CD4-positive, alpha-beta memory T cell (primary cell): ENCODE results near the gene SMYD5. TPM values are rescaled to one million over a fixed set of nuclear protein-coding genes. Genes with fewer than 3 reads are reported as not detected.

ENCODE experiments used
- CTCF ChIA-PET: fragments of 350-600 bp; sonication (Branson Sonifier 250); formaldehyde crosslinking; loops from one replicate; lab custom pipeline; 2021; ENCODE audit warnings: inconsistent platforms; ENCODE audit not compliant: partially characterized antibody; lab: Charles Lee
- POLR2A ChIA-PET: fragments of 350-600 bp; sonication (Branson Sonifier 250); formaldehyde crosslinking; loops from one replicate; lab custom pipeline; 2021; ENCODE audit not compliant: partially characterized antibody; lab: Charles Lee
- DNase-seq, 5 donors: peaks; one replicate each; pipeline versions ENCODE4 v3.0.0 to v3.0.0-alpha.2; 2020 to 2022; ENCODE audit warnings: mixed read lengths in 1 of 5
- H3K27ac ChIP-seq: one replicate; pipeline ENCODE4 v1.7.0; 2013; ENCODE audit warnings: low read depth, low read length
- H3K27me3 ChIP-seq: 2 replicates; pipeline ENCODE4 v1.7.0; 2013; ENCODE audit warnings: mild to moderate bottlenecking, low read length, moderate library complexity; ENCODE audit not compliant: insufficient read depth
- H3K36me3 ChIP-seq: 2 replicates; pipeline ENCODE4 v1.7.0; 2013; ENCODE audit warnings: mild to moderate bottlenecking, low read length, moderate library complexity; ENCODE audit not compliant: insufficient read depth
- H3K4me1 ChIP-seq: 2 replicates; pipeline ENCODE4 v1.7.0; 2013; ENCODE audit warnings: mild to moderate bottlenecking, low read length, moderate library complexity; ENCODE audit not compliant: insufficient read depth
- H3K4me3 ChIP-seq, 2 donors: one replicate each; pipeline ENCODE4 v1.7.0; 2013; ENCODE audit warnings: low read length in 2 of 2, mild to moderate bottlenecking in 1 of 2
- H3K9me3 ChIP-seq, 2 donors: one replicate each; pipeline ENCODE4 v1.7.0; 2013; ENCODE audit warnings: low read length in 2 of 2, control low read depth in 1 of 2; ENCODE audit not compliant: control insufficient read depth in 1 of 2
- H3K27ac Mint-ChIP-seq, 7 donors: one replicate each; pipeline ENCODE4 v1.8.0; 2020 to 2021; ENCODE audit warnings: mixed read lengths in 7 of 7, mild to moderate bottlenecking in 6 of 7, inconsistent platforms in 3 of 7, moderate library complexity in 3 of 7
- H3K27me3 Mint-ChIP-seq, 2 donors: one replicate each; pipeline ENCODE4 v1.8.0; 2020 to 2021; ENCODE audit warnings: mixed read lengths in 2 of 2
- H3K36me3 Mint-ChIP-seq, 2 donors: one replicate each; pipeline ENCODE4 v1.8.0; 2020 to 2021; ENCODE audit warnings: mixed read lengths in 2 of 2, inconsistent platforms in 1 of 2, mild to moderate bottlenecking in 1 of 2
- H3K4me1 Mint-ChIP-seq, 4 donors: one replicate each; pipeline ENCODE4 v1.8.0; 2020 to 2021; ENCODE audit warnings: mixed read lengths in 4 of 4, mild to moderate bottlenecking in 1 of 4
- H3K4me3 Mint-ChIP-seq, 8 donors: one replicate each; pipeline ENCODE4 v1.8.0; 2020 to 2021; ENCODE audit warnings: mixed read lengths in 8 of 8, mild to moderate bottlenecking in 7 of 8, moderate library complexity in 6 of 8, inconsistent platforms in 3 of 8
- H3K9me3 Mint-ChIP-seq, 8 donors: one replicate each; pipeline ENCODE4 v1.8.0; 2020 to 2021; ENCODE audit warnings: mixed read lengths in 8 of 8, mild to moderate bottlenecking in 5 of 8, inconsistent platforms in 3 of 8, moderate library complexity in 1 of 8
- intact Hi-C: fragments of 100-400 bp; cut with micrococcal nuclease; formaldehyde crosslinking; loops from one replicate; pipeline ENCODE4 v1.15.1; 2023
- polyA plus RNA-seq, 2 donors: library from polyadenylated mRNA; unstranded; fragments of 300-500 nt; fragmentation: Illumina TruSeq; gene quantifications; one replicate each; pipeline ENCODE4 v1.2.3, GENCODE V29; 2021
- total RNA-seq, 2 experiments: library from RNA; stranded (reverse); gene quantifications; one replicate each; pipeline ENCODE4 v1.2.3, GENCODE V29; 2021

SMYD5 gene
- total and polyA plus RNA-seq, 4 experiments from 2014 or later: 21.3 to 38.9 (median 30.9) TPM

DNA sequence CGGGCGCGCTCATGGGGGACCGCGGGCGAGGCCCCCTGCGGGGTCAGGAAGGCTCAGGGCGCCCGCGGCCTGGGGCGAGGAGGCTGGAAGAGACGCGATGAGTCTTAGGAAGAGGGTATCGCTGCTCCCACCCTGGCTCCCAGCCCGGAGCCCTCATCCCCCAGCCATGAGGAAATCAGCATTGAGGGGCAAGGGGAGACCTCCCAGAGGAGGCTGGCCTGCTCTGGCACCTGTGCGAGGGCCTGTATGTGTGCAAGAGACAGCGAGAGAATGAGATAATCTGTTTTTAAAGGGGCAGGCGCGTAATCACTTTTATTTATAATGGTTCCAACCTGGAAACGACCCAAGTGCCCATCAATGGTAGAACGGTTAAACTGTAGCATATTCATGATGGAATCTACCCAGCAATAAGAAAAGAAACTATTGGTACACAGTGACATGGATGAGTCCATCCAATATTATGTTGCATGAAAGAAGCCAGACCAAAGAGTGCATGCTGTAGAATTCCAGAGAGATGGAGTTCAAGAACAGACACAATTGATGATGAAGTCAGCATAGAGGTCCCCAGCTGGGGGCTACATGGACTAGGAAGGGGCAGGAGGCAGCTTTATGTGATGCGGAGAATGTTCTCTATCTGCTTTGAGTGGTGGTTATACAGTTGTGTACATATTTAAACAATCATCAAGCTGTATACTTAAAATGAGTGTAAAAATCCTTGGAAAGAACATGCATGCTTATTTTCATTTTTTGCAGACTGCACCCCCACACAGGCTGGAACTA, 55.8 kb downstream of the SMYD5 start:
- peak overlapping the region; percentile 46 for H3K27ac ChIP-seq
- peak overlapping the region in 1 of 2 donors; percentile 42 for H3K4me3 ChIP-seq
- H3K4me1 Mint-ChIP-seq: peaks cover 18 to 27% (median 23%) of the 10 kb centered on the region in 4 donors
- ChIA-PET CTCF (interaction anchor here (1.0 to 2.8 kb wide), 2 partner anchors 21 to 57 kb away, joined by 3 to 10 read pairs; partner anchors contain the start of gene SMYD5), POLR2A (interaction anchor here (0.7 to 2.1 kb wide), 2 partner anchors 36 kb away, joined by 3 to 24 read pairs; partner anchors contain the start of genes CCT7 and PRADC1)
- no peak for DNase-seq
- H3K27me3 Mint-ChIP-seq: no peaks in the 10 kb centered on the region
- intact Hi-C loops: loop anchor here (1.0 to 2.0 kb wide), 3 partner anchors 15 to 36 kb away; partner anchors contain the start of genes CCT7, EGR4 and FBXO41
- peak overlapping the region; percentile 61 to 85 (median 75) for H3K4me3 Mint-ChIP-seq
- H3K36me3 Mint-ChIP-seq: peaks cover 0 to 2% of the 10 kb centered on the region in 2 donors
- H3K4me1 ChIP-seq: peaks cover 24% of the 10 kb centered on the region
- no peaks in the 10 kb centered on the region for H3K36me3 ChIP-seq
- H3K9me3 Mint-ChIP-seq: peaks cover 0 to 4% (median 0%) of the 10 kb centered on the region in 8 donors
- H3K9me3 ChIP-seq: no peaks in the 10 kb centered on the region
- H3K27ac Mint-ChIP-seq: peak overlapping the region in 4 of 7 donors; percentile 6 to 93 (median 86)
- no peaks in the 10 kb centered on the region for H3K27me3 ChIP-seq

GRCh38 chr2:73272270-73272669, 58.2 kb downstream of the SMYD5 start:
- no peaks in the 10 kb centered on the region for H3K9me3 ChIP-seq
- H3K9me3 Mint-ChIP-seq: peaks cover 0 to 4% (median 0%) of the 10 kb centered on the region in 8 donors
- no peak overlapping the region for H3K4me3 Mint-ChIP-seq
- H3K4me1 ChIP-seq: peaks cover 24% of the 10 kb centered on the region
- ChIA-PET CTCF (interaction anchor here (0.9 to 2.8 kb wide), 5 partner anchors 9 to 59 kb away, joined by 4 to 11 read pairs (median 5); partner anchors contain the start of genes EGR4 and SMYD5), POLR2A (interaction anchor here (1.1 to 1.6 kb wide), 2 partner anchors 32 to 38 kb away, joined by 4 to 5 read pairs; partner anchors contain the start of gene CCT7)
- H3K27ac ChIP-seq: no peak overlapping the region
- H3K36me3 ChIP-seq: no peaks in the 10 kb centered on the region
- no peak overlapping the region for H3K4me3 ChIP-seq
- intact Hi-C loops: no loop called here
- no peak overlapping the region for H3K27ac Mint-ChIP-seq
- H3K4me1 Mint-ChIP-seq: peaks cover 13 to 20% (median 18%) of the 10 kb centered on the region in 4 donors
- H3K36me3 Mint-ChIP-seq: peaks cover 0 to 1% of the 10 kb centered on the region in 2 donors
- no peaks in the 10 kb centered on the region for H3K27me3 ChIP-seq
- DNase-seq: no peak
- no peaks in the 10 kb centered on the region for H3K27me3 Mint-ChIP-seq

Other genes with a start within 250 kb of the SMYD5 start
- gene SFXN5, start 142.5 kb upstream of the SMYD5 start, total RNA-seq: 10 to 100 TPM in 1 of 2 experiments, 1 to 10 TPM in 1; 6.5 to 10.0 TPM
- gene SFXN5, start 142.5 kb upstream of the SMYD5 start, polyA plus RNA-seq: 1 to 10 TPM in 1 of 2 donors, under 1 TPM in 1; 0.95 to 1.7 TPM
- 10 to 100 TPM; 10.9 to 12.8 TPM for gene RAB11FIP5, start 101.3 kb upstream of the SMYD5 start, total RNA-seq
- 10 to 100 TPM in 1 of 2 donors, 1 to 10 TPM in 1; 6.4 to 11.6 TPM for gene RAB11FIP5, start 101.3 kb upstream of the SMYD5 start, polyA plus RNA-seq
- not detected for gene NOTO, start 11.7 kb upstream of the SMYD5 start, total RNA-seq
- not detected for gene NOTO, start 11.7 kb upstream of the SMYD5 start, polyA plus RNA-seq
- 1 to 10 TPM; 7.0 to 7.4 TPM for gene PRADC1, start 19.0 kb downstream of the SMYD5 start, total RNA-seq
- 10 to 100 TPM; 20.5 to 41.5 TPM for gene PRADC1, start 19.0 kb downstream of the SMYD5 start, polyA plus RNA-seq
- gene CCT7, start 20.1 kb downstream of the SMYD5 start, total RNA-seq: 100 to 1,000 TPM; 187 to 188 TPM
- gene CCT7, start 20.1 kb downstream of the SMYD5 start, polyA plus RNA-seq: 100 to 1,000 TPM; 239 to 400 TPM
- gene FBXO41, start 70.2 kb downstream of the SMYD5 start, total RNA-seq: 10 to 100 TPM in 1 of 2 experiments, 1 to 10 TPM in 1; 9.8 to 11.4 TPM
- 1 to 10 TPM in 1 of 2 donors, not detected in 1; 1.6 TPM for gene FBXO41, start 70.2 kb downstream of the SMYD5 start, polyA plus RNA-seq
- not detected for gene EGR4, start 79.3 kb downstream of the SMYD5 start, total RNA-seq
- gene EGR4, start 79.3 kb downstream of the SMYD5 start, polyA plus RNA-seq: not detected
- 10 to 100 TPM; 35.5 to 42.9 TPM for gene ALMS1, start 171.6 kb downstream of the SMYD5 start, total RNA-seq
- gene ALMS1, start 171.6 kb downstream of the SMYD5 start, polyA plus RNA-seq: 1 to 10 TPM in 1 of 2 donors, under 1 TPM in 1; 0.83 to 3.4 TPM